Left forelimb (tissue), 1 donor: Measurements from ENCODE around the gene MYOF.
"Not testable (repeated sequence)": the region's sequence is repeated elsewhere in the genome, so short reads cannot be mapped to it uniquely, and the experiment has no call there.

Source experiments
- DNase-seq: peaks from one replicate; pipeline ENCODE4 v3.0.0-alpha.2; 2018; ENCODE audit warnings: low spot score

MYOF gene

DNA sequence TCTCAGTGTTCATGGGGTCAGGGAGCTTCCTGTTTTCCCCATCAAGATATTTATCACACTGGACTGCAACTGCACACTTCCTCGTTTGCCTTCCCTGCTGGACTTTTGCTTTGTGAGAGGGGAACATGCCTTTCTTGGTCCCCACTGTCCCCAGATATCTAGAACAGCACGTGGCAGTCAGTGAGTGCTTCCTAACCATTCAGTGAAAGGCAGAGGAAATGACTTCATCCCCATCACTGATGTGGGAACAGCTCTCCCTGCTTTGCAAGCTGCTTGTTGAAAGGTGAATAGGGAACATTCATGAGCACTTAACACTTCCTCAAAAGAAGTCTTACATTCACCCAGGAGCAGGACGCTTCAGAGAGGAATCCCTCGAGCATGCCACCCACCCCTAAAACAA is 135.4 kb downstream of the MYOF start:
- no peak for DNase-seq

DNA sequence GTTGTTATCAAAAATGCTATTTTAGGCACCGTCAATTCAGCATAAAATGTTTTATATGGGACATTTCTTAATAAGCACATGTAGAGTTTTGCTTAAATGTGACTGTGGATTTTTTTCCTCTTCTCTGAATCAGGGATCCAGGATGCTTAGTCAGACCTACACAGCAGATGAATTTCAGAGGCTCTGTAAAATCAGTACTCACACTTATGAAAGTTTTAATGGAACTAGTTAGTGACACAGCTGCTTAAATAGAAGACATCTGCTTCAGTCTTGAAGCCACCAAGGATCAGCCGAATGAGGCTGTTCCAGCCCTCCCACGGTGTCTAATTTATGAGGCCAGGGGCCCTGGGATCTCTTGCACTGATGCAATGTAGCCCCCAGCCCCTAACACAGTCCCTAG is 136.0 kb downstream of the MYOF start:
- DNase-seq = no peak

DNA sequence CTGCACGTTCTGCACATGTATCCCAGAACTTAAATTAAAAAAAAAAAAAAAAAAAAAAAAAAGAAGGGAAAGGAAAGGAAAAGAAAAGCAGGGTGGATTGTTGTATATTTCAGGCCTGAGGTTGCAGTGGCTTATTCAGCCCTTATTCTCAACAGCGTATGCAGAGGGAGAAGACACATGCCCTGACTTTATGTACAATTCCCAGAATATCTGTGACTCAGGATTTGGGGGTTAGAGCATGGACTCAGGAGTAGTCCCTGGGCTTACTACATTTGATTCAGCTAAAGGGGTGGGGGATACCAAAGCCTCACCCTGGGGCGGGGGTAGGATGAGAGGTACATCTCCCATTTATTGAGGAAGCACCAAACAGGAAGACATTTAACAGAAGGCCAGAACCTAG is 137.4 kb downstream of the MYOF start:
- no peak for DNase-seq

DNA sequence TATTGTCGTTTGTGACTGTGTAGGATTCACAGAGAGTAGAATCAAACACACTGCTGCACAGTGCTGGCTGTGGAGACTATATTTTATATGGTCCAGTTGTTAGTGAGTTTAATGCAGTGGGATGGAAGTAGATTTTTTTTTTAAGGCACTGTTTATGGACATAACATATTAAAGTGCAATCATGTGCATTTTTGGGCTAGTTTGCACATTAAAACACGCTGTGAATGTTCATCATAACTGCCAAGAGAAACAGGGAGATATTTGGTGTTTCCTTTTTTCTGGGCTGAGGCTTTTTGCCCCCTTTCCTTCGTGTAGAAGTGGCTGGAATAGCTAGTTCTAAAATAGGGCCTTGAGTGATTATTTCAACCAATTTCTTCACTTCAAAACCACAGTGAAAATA is 139.2 kb downstream of the MYOF start:
- DNase-seq = no peak

DNA sequence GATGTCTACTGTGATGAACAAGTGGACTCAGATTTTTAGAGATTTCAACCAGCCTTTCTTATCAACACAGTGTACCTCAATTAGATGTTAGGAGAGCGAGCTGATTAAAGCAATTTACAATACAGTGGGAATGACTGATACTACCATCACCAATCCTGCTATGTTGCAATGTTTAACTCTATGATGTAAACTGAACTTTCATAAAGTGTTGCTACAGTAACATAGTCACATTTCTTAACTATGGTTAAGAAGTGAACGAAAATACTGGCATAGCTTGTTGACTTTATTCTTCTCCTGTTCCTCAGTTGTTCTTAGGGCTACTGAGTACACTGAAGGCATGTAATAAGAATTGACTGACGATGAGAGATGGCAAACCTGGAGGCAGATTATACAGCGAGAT is 139.8 kb downstream of the MYOF start:
- no peak for DNase-seq

DNA sequence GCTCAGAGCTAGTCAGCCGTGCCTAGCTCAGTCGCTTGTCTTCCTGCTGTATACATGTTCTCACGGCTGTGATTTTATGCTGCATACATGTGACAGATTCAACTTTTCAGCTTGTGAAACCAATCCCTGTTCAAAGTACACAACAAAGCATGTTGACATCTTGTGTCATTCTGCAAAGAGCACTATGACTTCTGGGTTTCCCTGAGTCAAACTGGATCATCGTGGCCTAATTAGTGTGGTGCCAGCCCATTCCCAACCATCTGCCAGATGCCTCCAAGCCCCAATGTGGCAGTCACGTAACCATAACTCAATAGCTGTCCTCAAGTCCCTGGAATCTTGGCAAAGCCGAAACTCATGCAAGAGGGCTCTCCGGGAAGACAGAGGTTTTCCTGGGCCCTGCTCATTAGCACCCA is 144.8 kb downstream of the MYOF start:
- no peak for DNase-seq

DNA sequence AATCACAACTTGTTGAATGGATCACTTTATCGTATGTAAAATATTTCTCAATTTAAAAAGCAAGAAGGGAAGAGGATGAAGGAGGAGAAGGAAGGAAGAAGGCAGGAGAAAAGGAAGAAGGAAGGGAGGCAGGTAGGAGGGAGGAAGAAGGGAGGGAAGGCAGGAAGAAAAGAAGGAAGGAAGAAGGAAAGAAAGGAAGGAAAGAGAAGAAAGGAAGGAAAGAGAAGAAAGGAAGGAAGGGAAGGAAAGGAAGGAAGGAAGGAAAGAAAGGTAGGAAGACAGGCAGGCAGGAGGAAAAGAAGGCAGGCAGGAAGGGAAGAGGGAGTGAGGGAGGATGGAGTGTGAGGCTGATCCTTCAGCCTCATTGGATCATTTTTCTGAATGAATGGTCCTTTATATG is 145.5 kb downstream of the MYOF start:
- no peak for DNase-seq

DNA sequence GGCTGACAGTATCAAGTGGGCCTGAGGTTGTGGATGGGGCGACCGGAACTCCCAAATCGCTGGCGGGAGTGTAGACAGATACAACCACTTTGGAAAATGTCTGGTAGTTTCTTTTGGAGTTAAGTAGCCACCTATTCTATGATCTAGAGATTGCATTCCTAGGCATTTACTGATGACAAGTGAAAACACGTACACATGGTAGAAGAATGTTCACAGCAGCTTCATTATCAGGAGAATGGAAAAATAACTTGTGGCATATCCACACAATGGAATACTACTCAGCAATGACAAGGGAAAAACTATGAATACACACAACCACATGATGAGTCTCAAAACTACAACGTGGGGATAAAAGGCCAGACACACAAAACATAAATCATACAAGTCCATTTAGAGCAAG is 146.0 kb downstream of the MYOF start:
- DNase-seq = no peak

DNA sequence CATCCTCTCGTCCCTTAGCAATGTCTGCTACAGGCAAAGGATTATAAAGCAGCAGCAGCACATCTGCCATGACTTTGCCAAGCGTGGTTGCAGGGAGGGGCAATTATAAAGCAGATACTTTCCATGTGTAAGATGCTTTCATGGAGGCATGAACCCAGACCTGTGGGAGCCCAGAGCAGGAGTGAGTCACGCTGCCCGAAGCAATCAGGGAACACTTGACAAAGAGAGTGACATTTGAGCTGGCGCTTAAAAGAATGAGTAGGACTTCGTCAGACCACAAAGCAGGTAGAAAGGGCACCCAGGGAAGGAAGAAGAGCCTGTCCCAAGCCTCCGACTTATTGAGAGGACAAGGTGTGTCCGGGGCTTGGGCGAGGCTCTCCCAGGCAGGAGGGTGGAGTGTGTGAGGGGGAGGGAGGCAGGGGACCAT is 147.2 kb downstream of the MYOF start:
- DNase-seq = no peak

DNA sequence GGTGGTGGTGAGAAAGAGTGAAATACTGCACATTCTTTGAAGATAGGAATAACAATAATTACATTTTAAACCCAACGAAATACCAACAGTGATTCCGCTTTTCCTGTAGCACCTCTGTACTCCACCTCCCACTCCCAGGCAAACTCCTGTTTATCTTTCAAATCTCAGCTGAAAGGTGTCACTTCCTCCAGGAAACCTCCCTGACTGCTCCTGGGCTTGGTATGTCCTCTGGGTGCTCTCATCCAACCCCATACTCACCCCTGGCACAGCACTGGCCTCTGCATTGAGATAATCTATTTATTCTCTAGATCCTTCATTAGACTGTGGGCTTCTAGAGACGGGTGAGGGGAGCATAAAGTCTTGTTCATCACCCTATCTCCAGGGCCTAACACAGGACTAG is 148.0 kb downstream of the MYOF start:
- no peak for DNase-seq

DNA sequence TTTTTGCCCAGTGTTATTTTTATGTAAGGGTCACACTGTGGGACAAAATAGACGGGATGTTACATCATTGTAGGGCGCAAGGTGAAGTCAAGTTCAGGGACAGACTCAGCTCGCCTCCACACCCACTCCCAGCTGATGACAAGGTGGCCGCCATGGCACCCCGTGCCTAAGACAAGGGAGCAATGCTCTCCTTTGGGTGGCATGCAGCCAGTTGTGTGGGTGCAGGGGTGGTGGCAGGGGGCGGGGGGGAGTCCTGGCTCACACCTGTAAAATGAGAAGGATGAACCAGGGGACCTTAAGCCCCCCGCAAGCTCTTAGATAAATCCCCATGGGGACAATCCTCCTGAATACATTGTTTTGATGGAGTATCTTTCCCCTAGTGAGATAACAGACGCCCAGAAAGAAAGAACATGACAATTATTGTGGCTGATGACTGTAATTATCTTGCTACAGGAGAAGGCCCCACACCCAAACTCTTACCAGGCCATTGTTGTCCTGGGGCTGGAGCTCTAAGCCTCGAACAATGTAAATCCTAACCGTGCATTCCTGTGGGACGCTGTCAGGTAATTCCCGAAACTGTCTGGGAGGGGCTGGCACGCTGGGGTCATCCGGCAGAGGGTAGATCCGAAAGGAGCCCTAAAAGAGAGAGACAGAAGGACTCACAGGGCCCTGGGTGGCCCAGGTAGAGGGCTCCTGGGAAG is 148.7 kb downstream of the MYOF start:
- no peak for DNase-seq

DNA sequence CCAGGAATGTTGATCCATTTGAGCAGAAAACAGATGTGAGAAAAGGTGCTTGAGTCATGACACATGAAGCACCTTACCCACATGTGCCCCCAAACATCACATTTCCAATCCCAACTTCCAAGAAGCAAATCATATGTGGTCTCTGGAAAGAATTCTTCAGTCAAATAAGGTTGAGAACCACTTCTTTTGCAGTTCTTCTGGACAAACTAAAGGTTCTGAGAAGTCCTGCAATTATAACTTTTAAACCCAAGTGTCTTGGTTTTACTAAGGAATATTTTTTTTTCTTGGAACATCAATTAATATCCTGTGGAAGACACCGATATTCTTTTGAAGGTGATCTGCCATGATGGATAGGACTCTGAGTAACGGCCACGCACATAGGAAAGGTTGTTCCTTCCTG is 151.3 kb downstream of the MYOF start:
- no peak for DNase-seq

DNA sequence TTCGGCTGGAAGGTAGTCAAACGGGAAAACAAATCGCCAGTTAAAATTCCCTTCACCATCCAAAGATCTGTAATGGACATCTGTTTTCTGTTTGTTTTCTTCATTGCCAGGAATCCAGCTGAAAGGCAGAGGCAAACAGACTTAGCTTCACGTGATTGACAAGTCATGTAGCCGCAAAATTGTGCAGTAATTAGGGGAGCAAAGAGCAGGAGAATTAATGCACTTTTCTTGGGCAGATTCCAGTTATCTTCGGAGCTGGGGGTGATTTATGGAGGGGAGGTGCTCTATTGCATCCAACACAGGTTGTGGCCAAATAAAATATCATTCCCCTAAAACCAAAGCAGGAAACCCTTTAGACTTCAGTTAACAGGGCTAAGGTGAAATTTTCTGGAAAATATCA is 162.2 kb downstream of the MYOF start:
- no peak for DNase-seq

DNA sequence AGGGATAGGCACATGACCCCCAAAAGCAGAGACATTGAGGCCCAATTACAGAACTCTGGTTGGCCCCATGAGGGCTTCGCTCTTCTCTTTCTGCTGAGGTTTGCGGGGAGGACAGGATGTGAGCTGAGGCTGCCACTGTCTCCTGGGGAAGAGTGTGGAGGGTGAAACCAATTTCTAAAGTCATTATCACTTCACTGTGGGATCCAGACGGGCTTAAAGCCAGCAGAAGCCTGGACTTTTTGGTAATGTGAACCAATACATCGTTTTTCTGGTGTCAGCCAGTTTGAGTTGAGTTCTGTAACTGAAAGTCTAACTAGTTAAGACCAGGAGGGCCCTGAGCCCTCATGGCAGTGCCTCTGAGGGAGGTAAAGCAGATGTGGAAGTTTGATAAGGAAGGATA is 163.0 kb downstream of the MYOF start:
- no peak for DNase-seq

DNA sequence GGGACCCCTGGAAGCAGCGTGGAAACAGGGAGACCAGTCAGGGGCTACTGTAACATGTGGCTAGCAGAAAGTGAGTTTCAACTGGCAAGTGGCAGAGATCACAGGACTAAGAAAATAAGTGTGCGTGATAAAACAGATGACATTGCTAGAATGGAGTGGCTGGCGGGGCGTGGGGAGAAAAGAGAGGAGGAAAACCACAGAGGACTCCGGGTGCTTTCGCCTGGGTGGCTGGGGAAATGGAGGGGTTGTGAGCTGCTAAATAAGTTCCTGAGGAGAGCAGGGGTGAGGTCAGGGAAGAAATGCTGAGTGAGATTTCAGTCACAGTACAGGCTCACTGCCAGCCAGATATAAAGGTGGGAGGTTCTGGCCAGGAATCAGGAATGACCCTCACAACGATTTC is 166.9 kb downstream of the MYOF start:
- DNase-seq = no peak

DNA sequence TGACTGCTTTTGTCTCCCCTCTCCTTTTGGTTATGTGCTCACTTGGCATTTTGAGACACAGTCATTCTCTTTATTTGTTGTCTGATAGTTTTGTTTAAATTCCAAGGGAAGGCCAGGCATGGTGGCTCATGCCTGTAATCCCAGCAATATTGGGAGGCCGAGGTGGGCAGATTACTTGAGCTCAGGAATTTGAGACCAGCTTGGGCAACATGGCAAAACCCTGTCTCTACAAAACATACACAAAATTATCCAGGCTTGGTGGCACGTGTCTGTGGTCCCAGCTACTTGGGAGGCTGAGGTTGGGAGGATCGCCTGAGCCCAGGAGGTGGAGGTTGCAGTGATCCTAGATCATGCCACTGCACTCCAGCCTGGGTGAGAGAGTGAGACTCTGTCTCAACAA is 167.5 kb downstream of the MYOF start:
- not testable (repeated sequence) for DNase-seq

DNA sequence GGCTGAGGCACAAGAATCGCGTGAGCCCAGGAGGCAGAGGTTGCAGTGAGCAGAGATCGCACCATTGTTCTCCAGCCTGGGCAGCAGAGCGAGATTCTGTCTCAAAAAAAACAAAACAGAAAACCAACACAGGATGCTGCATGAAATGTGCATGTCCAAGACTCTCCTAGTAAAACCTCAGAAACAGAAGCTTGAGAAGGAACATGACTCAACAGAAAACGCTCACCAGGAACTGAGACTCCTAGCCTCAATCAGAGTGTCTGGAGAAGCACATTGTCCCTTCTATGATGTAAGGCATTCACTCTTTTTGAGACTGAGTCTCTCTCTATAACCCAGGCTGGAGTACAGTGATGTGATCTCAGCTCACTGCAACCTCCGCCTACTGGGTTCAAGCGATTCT is 168.3 kb downstream of the MYOF start:
- DNase-seq = no peak

DNA sequence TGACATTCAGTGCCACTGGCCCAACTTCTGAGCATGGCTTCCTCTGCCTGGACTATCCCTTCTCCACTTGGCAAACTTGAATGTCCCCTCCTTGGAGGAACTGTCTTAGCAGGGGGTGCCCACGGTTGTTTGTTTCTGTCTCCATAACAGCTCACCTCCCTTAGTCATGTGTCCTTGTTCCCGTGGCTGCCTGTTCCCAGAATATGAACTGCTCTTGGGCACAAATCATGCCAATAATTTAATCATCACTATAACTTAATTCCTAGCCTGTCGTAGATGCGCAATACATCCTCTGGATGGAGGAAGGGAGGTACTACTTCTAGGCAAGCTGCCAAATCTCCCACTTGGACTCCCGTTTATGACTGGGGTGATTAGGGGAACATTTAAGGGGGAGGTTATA is 173.1 kb downstream of the MYOF start:
- DNase-seq = no peak

DNA sequence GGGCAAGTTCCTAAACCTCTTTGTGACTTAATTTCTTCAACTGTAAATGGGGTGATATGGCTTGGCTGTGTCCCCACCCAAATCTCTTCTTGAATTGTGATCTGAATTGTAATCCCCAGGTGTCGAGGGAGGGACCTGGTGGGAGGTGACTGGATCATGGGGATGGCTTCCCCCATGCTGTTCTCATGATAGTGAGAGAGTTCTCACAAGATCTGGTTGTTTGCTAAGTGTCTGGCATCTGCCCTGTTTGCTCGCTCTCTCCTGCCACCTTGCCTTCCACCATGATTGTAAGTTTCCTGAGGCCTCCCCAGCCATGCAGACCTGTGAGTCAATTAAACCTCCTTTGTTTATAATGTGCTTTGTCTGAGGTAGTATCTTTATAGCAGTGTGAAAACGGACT is 177.0 kb downstream of the MYOF start:
- no peak for DNase-seq

DNA sequence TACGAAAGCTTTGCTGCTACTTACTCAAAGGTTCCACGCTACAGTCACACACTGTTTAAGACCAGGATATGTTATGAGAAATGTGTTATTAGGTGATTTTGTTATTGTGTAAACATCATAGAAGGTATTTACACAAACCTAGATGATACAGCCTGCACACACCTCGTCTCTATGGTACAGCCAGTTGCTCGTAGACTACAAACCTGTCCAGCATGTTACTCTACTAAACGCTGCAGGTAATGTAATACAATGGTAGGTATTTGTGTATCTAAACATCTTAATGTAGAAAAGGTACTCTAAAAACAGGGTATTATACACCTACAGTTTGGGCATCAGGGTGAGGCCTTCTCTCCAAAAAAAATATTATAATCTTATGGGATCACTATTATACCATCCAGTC is 181.2 kb downstream of the MYOF start:
- DNase-seq = no peak

DNA sequence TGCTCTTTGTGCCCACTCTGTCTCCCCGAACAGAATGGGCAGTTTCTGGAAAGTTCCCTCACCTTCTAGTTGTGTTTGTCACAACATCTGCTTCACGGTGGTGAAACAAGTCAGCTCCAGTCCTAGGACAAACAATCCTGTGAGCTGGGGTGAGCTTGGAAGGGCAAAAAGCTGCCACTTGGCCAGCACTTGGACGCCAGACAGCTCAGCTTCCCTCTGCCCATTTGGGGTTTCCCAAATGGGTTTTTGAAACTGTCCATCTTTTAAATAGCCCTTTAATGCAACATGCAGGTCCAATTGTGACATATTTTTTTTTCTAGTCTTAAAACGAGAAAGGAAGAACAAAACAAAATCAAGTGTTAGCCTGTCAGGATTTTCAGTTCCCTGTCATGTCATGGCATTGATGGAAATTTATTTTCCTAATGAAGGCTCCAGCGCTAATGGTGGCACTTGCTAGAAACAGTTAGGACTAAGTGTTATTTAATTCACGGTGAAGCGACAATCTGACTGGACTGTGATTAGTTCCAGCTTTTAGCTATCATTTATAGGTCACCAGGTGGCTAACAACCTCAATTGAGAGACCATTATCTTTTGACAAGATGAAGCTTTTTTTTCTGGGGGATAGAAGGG is 181.7 kb downstream of the MYOF start:
- DNase-seq = no peak

DNA sequence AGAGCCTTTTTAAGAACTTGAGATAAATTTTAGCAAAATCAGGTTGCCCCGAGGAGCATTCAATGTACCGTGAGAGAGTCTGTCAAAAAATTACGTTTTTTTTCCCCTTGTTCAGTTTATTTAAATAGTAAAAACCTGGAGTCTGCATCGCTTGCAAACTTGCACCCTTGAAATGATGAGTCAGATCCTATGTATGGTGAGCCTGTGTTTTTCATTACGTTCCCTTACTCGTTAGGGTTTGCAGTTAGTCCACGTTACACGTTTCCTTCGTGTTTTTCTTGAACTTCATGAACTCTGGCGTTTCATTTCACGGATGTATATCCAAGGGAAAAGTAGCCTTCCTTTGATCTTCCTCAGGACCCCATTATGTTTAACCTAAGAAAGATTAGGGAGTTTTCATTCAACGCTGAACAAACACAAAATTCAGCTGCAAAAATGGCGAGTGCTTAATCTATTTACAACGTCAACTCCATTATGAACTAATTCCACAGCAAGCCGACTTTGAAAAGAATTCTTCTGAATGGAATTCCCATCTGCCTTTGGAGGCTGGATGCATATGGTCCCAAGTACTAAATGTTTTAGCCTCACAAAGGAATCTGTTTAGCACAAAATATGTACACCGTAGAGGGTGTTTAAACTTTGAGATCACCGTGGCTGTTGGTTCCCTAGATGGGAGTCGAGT is 182.4 kb downstream of the MYOF start:
- DNase-seq = no peak

DNA sequence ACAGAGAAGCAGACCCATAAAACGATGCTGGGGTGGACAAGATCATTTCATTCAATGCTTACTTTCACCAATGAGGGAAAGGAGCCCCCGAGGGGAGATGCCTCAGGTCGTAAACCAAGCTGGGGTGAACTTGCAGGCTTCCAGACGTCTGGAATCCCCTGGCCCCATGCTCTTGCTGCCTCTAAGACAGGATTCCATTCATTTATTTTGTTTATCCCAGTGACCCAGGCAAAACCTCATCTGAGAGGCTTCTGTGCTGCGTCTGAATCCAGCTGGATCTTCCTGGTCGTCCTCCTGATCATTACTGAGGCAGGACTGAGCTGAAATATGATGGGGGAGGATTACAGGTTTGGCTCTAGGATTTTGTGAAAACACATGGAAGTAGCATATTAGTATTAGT is 182.9 kb downstream of the MYOF start:
- DNase-seq = no peak

DNA sequence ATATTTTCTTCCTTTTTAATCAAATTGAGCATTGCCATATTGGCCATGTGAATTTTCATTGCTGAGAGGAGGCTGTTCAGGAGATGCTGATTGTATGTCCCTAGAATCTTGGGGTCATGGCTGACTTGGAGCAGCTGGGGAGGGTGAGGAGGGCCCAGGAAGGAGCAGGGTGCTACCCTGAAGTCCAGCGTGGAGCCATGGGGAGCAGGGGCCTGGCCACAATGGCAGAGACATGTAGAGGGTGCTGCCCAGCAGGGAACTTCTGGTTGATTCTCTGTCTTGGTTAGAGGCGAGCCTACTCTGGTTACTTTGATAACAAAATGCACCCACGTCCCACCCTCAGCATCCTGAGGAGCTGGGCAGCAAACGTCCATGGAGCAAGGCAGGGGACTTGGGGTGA is 186.0 kb downstream of the MYOF start:
- no peak for DNase-seq
